Effector memory CD8-positive, alpha-beta T cell (primary cell): ENCODE results near the gene TMEM212.
A peak's percentile ranks its signal among the peaks of the same experiment; 100 is the strongest.

Experiments used
- ATAC-seq: fragments of 150-1000 bp; cut with Tn5 transposase; replicated peaks from 2 replicates; pipeline ENCODE4 v1.10.0; 2021; ENCODE audit warnings: mild to moderate bottlenecking, moderate library complexity
- DNase-seq, 3 experiments: peaks; one replicate each; pipeline ENCODE4 v3.0.0; 2021
- H3K27ac Mint-ChIP-seq, 2 donors: one replicate each; pipeline ENCODE4 v1.8.0; 2022; ENCODE audit warnings: mild to moderate bottlenecking in 2 of 2, mixed read lengths in 2 of 2, moderate library complexity in 2 of 2
- H3K27me3 Mint-ChIP-seq, 2 donors: one replicate each; pipeline ENCODE4 v1.8.0; 2022; ENCODE audit warnings: mixed read lengths in 2 of 2
- H3K36me3 Mint-ChIP-seq: one replicate; pipeline ENCODE4 v1.8.0; 2022; ENCODE audit warnings: mild to moderate bottlenecking, moderate library complexity, mixed read lengths; ENCODE audit not compliant: insufficient read depth
- H3K4me1 Mint-ChIP-seq, 2 donors: one replicate each; pipeline ENCODE4 v1.8.0; 2022; ENCODE audit warnings: low read depth in 2 of 2, mixed read lengths in 2 of 2
- H3K4me3 Mint-ChIP-seq, 2 donors: one replicate each; pipeline ENCODE4 v1.8.0; 2022; ENCODE audit warnings: mild to moderate bottlenecking in 2 of 2, mixed read lengths in 2 of 2, moderate library complexity in 2 of 2
- H3K9me3 Mint-ChIP-seq, 2 donors: one replicate each; pipeline ENCODE4 v1.8.0; 2022; ENCODE audit warnings: mixed read lengths in 2 of 2

Gene TMEM212

GRCh38 chr3:171862993-171863521 is 19.9 kb downstream of the TMEM212 start:
- Mint-ChIP-seq H3K4me1 (peaks cover 3 to 5% of the 10 kb centered on the region in 2 donors), H3K27ac (no peak overlapping the region), H3K27me3 (peaks cover 0 to 3% of the 10 kb centered on the region in 2 donors), H3K4me3 (no peak overlapping the region), H3K36me3 (no peaks in the 10 kb centered on the region), H3K9me3 (no peaks in the 10 kb centered on the region)
- no peak for DNase-seq
- no peak for ATAC-seq

GRCh38 chr3:171863920-171864319 is 20.8 kb downstream of the TMEM212 start:
- Mint-ChIP-seq H3K4me1 (peaks cover 3 to 5% of the 10 kb centered on the region in 2 donors), H3K9me3 (no peaks in the 10 kb centered on the region), H3K27me3 (no peaks in the 10 kb centered on the region), H3K36me3 (no peaks in the 10 kb centered on the region), H3K4me3 (no peak overlapping the region), H3K27ac (no peak overlapping the region)
- DNase-seq (no peak), ATAC-seq (no peak)

GRCh38 chr3:171865191-171865865 is 22.2 kb downstream of the TMEM212 start:
- ATAC-seq (no peak), DNase-seq (no peak)
- Mint-ChIP-seq H3K9me3 (no peaks in the 10 kb centered on the region), H3K4me3 (no peak overlapping the region), H3K36me3 (no peaks in the 10 kb centered on the region), H3K4me1 (peaks cover 3 to 5% of the 10 kb centered on the region in 2 donors), H3K27me3 (no peaks in the 10 kb centered on the region), H3K27ac (no peak overlapping the region)

- Mint-ChIP-seq H3K27ac (no peak overlapping the region), H3K4me3 (no peak overlapping the region), H3K4me1 (peaks cover under 1 to 4% of the 10 kb centered on the region in 2 donors), H3K9me3 (no peaks in the 10 kb centered on the region), H3K27me3 (peaks cover 5 to 11% of the 10 kb centered on the region in 2 donors), H3K36me3 (no peaks in the 10 kb centered on the region)
- DNase-seq, result no peak
- no peak for ATAC-seq
These were observed 24.8 kb downstream of the TMEM212 start for GRCh38 chr3:171867981-171868380.

- Mint-ChIP-seq H3K4me1 (no peaks in the 10 kb centered on the region), H3K27ac (peak overlapping the region in 1 of 2 donors; percentile 33), H3K27me3 (peaks cover 31 to 32% of the 10 kb centered on the region in 2 donors), H3K4me3 (no peak overlapping the region), H3K9me3 (no peaks in the 10 kb centered on the region), H3K36me3 (peaks cover under 1% of the 10 kb centered on the region)
- ATAC-seq, result no peak
- no peak for DNase-seq
These were observed 28.5 kb downstream of the TMEM212 start for GRCh38 chr3:171871392-171872274.

- no peaks in the 10 kb centered on the region for H3K9me3 Mint-ChIP-seq
- no peaks in the 10 kb centered on the region for H3K4me1 Mint-ChIP-seq
- ATAC-seq (no peak), DNase-seq (no peak)
- no peak overlapping the region for H3K4me3 Mint-ChIP-seq
- H3K27me3 Mint-ChIP-seq, result peaks cover 36 to 39% of the 10 kb centered on the region in 2 donors
- no peak overlapping the region for H3K27ac Mint-ChIP-seq
- H3K36me3 Mint-ChIP-seq, result peaks cover 3% of the 10 kb centered on the region
These were observed 30.4 kb downstream of the TMEM212 start for GRCh38 chr3:171873580-171873979.

GRCh38 chr3:171874251-171874681 is 31.1 kb downstream of the TMEM212 start:
- Mint-ChIP-seq H3K27me3 (peaks cover 36 to 41% of the 10 kb centered on the region in 2 donors), H3K27ac (no peak overlapping the region), H3K9me3 (no peaks in the 10 kb centered on the region), H3K4me1 (no peaks in the 10 kb centered on the region), H3K36me3 (peaks cover 3% of the 10 kb centered on the region), H3K4me3 (no peak overlapping the region)
- ATAC-seq, result no peak
- no peak for DNase-seq

- no peaks in the 10 kb centered on the region for H3K9me3 Mint-ChIP-seq
- no peak for ATAC-seq
- H3K27ac Mint-ChIP-seq, result no peak overlapping the region
- H3K27me3 Mint-ChIP-seq, result peaks cover 39 to 41% of the 10 kb centered on the region in 2 donors
- peaks cover 3% of the 10 kb centered on the region for H3K36me3 Mint-ChIP-seq
- H3K4me1 Mint-ChIP-seq, result no peaks in the 10 kb centered on the region
- DNase-seq, result no peak
- no peak overlapping the region for H3K4me3 Mint-ChIP-seq
These were observed 31.7 kb downstream of the TMEM212 start for GRCh38 chr3:171874879-171875278.

- peaks cover 41 to 44% of the 10 kb centered on the region in 2 donors for H3K27me3 Mint-ChIP-seq
- no peaks in the 10 kb centered on the region for H3K9me3 Mint-ChIP-seq
- H3K4me3 Mint-ChIP-seq, result no peak overlapping the region
- H3K4me1 Mint-ChIP-seq, result no peaks in the 10 kb centered on the region
- H3K27ac Mint-ChIP-seq, result no peak overlapping the region
- H3K36me3 Mint-ChIP-seq, result peaks cover 3% of the 10 kb centered on the region
- DNase-seq, result no peak
- no peak for ATAC-seq
These were observed 32.8 kb downstream of the TMEM212 start for GRCh38 chr3:171875923-171876412.

- Mint-ChIP-seq H3K27me3 (peaks cover 41 to 43% of the 10 kb centered on the region in 2 donors), H3K4me1 (no peaks in the 10 kb centered on the region), H3K27ac (no peak overlapping the region), H3K4me3 (no peak overlapping the region), H3K36me3 (peaks cover 3% of the 10 kb centered on the region), H3K9me3 (no peaks in the 10 kb centered on the region)
- DNase-seq (no peak), ATAC-seq (no peak)
These were observed 33.6 kb downstream of the TMEM212 start for GRCh38 chr3:171876680-171877147.

GRCh38 chr3:171878461-171879225 is 35.5 kb downstream of the TMEM212 start:
- ATAC-seq (no peak), DNase-seq (no peak)
- H3K36me3 Mint-ChIP-seq, result peaks cover 3% of the 10 kb centered on the region
- H3K27me3 Mint-ChIP-seq, result peaks cover 30 to 32% of the 10 kb centered on the region in 2 donors
- no peak overlapping the region for H3K4me3 Mint-ChIP-seq
- H3K9me3 Mint-ChIP-seq, result no peaks in the 10 kb centered on the region
- H3K4me1 Mint-ChIP-seq, result no peaks in the 10 kb centered on the region
- no peak overlapping the region for H3K27ac Mint-ChIP-seq

GRCh38 chr3:171879472-171879871 is 36.3 kb downstream of the TMEM212 start:
- no peak overlapping the region for H3K27ac Mint-ChIP-seq
- no peak for DNase-seq
- peaks cover 30 to 32% of the 10 kb centered on the region in 2 donors for H3K27me3 Mint-ChIP-seq
- no peaks in the 10 kb centered on the region for H3K9me3 Mint-ChIP-seq
- peaks cover 3% of the 10 kb centered on the region for H3K36me3 Mint-ChIP-seq
- H3K4me1 Mint-ChIP-seq, result no peaks in the 10 kb centered on the region
- H3K4me3 Mint-ChIP-seq, result no peak overlapping the region
- no peak for ATAC-seq
